H1 (cell line): ENCODE data around the gene ST6GALNAC3. TPM values are rescaled to one million over a fixed set of nuclear protein-coding genes. Genes with fewer than 3 reads are reported as not detected.

ENCODE experiments used
- BRCA1 ChIP-seq: IDR thresholded peaks from 2 replicates; pipeline ENCODE4 v1.6.1; 2012; ENCODE audit warnings: low read depth, low read length, improper control_type of control experiment
- SAP30 ChIP-seq: fragments of 300-600 bp; sonication (generic); IDR thresholded peaks from 2 replicates; pipeline ENCODE4 v1.7.1; 2012; ENCODE audit warnings: low read length, moderate library complexity, mild to moderate bottlenecking, inconsistent platforms; ENCODE audit not compliant: insufficient read depth, insufficient replicate concordance
- polyA plus RNA-seq, 7 experiments: library from polyadenylated mRNA; depleted of rRNA in 3 of 7; stranded (reverse) in 5 of 7; unstranded in 2 of 7; fragments of >200 nt in 5 of 7; fragments of 200-250 nt in 2 of 7; gene quantifications; 1 replicate in 5 of 7; 2 replicates in 1 of 7; 4 replicates in 1 of 7; pipeline versions ENCODE4 v1.2.1 to v1.2.3, GENCODE V29; 2011 to 2013; ENCODE audit warnings: missing spikeins in 2 of 7, mixed read lengths in 2 of 7
- total RNA-seq: library from RNA; stranded (reverse); fragmentation: NEBNext Ultra II Directional; extraction: Animal tissue kit (Norgen Biotek cat#: 25700); gene quantifications from 2 replicates; pipeline ENCODE4 v1.2.1, GENCODE V29; 2021

Gene ST6GALNAC3
- total and polyA plus RNA-seq, 2 of the 8 experiments (the other 6 are each of a cell fraction or from before 2014, with no cell fraction given) = 4.9 to 19.0 TPM

GRCh38 chr1:76098845-76099244 is 24.3 kb downstream of the ST6GALNAC3 start (continued):
- TF ChIP-seq SAP30 (no peak), BRCA1 (no peak)
